ENCODE measurements around the gene C16orf54.

- TF ChIP-seq POLR2AphosphoS5 (IDR thresholded peaks at IDR 0.05; ENCODE audit: low read depth, low read length) (no peak), POLR2A (IDR thresholded peaks at IDR 0.05; ENCODE audit: low read depth, low read length) (no peak)
Measured at GRCh38 chr16:29714972-29715371, 30.8 kb downstream of the C16orf54 start.

All from GM12892 (cell line).